PC-9 (cell line): ENCODE data around the gene ZEB2. TPM values are rescaled to one million over a fixed set of nuclear protein-coding genes. Genes with fewer than 3 reads are reported as not detected.

ENCODE experiments used
- BruUV-seq: library from RNA; stranded (reverse); fragments of 400-500 nt; replicated peaks from 2 replicates; lab custom pipeline; 2021; lab: Mats Ljungman, UMichigan
- CTCF ChIA-PET: fragments of 300-600 bp; sonication (Branson Sonifier 250); formaldehyde crosslinking; loops from one replicate; lab custom pipeline; 2022; ENCODE audit warnings: antibody characterized with exemption; lab: Charles Lee
- POLR2A ChIA-PET: fragments of 300-600 bp; sonication (Branson Sonifier 250); formaldehyde crosslinking; loops from one replicate; lab custom pipeline; 2022; ENCODE audit warnings: antibody characterized with exemption; ENCODE audit not compliant: unreplicated experiment; lab: Charles Lee
- DNase-seq, 2 experiments: peaks; one replicate each; pipeline versions ENCODE4 v3.0.0 to v3.0.0-alpha.2; 2015 to 2022; ENCODE audit warnings: mixed read lengths in 1 of 2
- H2AFZ ChIP-seq: fragments of 200-600 bp; sonication (generic); 2 replicates; pipeline ENCODE4 v1.8.1; 2017; ENCODE audit warnings: antibody characterized with exemption
- H3F3A ChIP-seq: fragments of 200-600 bp; sonication (generic); 2 replicates; pipeline ENCODE4 v1.8.1; 2017; ENCODE audit warnings: antibody characterized with exemption, mild to moderate bottlenecking, low read depth; ENCODE audit not compliant: insufficient read depth
- H3K27ac ChIP-seq: fragments of 200-600 bp; sonication (generic); 2 replicates; pipeline ENCODE4 v1.6.1; 2016; ENCODE audit warnings: mixed run types
- H3K27me3 ChIP-seq: fragments of 200-600 bp; sonication (generic); 2 replicates; pipeline ENCODE4 v1.6.1; 2016; ENCODE audit warnings: low read depth, mixed run types; ENCODE audit not compliant: insufficient read depth
- H3K36me3 ChIP-seq: fragments of 200-600 bp; sonication (generic); 2 replicates; pipeline ENCODE4 v1.6.1; 2016; ENCODE audit warnings: low read depth, mixed run types
- H3K4me1 ChIP-seq: fragments of 200-600 bp; sonication (generic); replicated peaks from 2 replicates; pipeline ENCODE4 v1.6.1; 2016; ENCODE audit warnings: mixed run types; ENCODE audit not compliant: insufficient read depth
- H3K4me2 ChIP-seq: fragments of 200-600 bp; sonication (generic); 2 replicates; pipeline ENCODE4 v1.6.1; 2017; ENCODE audit warnings: mixed run types
- H3K4me3 ChIP-seq: fragments of 200-600 bp; sonication (generic); 2 replicates; pipeline ENCODE4 v1.6.1; 2016; ENCODE audit warnings: mixed run types
- H3K79me2 ChIP-seq: fragments of 200-600 bp; sonication (generic); 2 replicates; pipeline ENCODE4 v1.6.1; 2017; ENCODE audit warnings: low read depth, mixed run types
- H3K9me2 ChIP-seq: fragments of 200-600 bp; sonication (generic); 2 replicates; pipeline ENCODE4 v1.8.1; 2017; ENCODE audit warnings: mild to moderate bottlenecking; ENCODE audit not compliant: insufficient read depth
- H3K9me3 ChIP-seq: fragments of 200-600 bp; sonication (generic); 2 replicates; pipeline ENCODE4 v1.8.1; 2016; ENCODE audit warnings: low read depth; ENCODE audit not compliant: insufficient read depth
- H4K20me1 ChIP-seq: fragments of 200-600 bp; sonication (generic); 2 replicates; pipeline ENCODE4 v1.8.1; 2017; ENCODE audit not compliant: insufficient read depth
- EZH2 ChIP-seq: fragments of 200-600 bp; sonication (generic); IDR thresholded peaks from 2 replicates; pipeline ENCODE4 v1.8.0; 2017; ENCODE audit warnings: antibody characterized with exemption, low read depth
- intact Hi-C: fragments of 100-400 bp; cut with micrococcal nuclease; formaldehyde crosslinking; loops from one replicate; pipeline ENCODE4 v1.10.0; 2022; ENCODE audit not compliant: unreplicated experiment
- total RNA-seq: library from RNA; stranded (reverse); gene quantifications from 2 replicates; pipeline ENCODE4 v1.2.3, GENCODE V29; 2021
- TF ChIP-seq, protein P1 (sequence below): fragments of 200-600 bp; sonication (generic); conservative IDR thresholded peaks from 2 replicates; pipeline ENCODE4 v1.6.1; 2017; ENCODE audit warnings: mixed run types, antibody characterized with exemption, mild to moderate bottlenecking, moderate library complexity

The ZEB2 gene
- total RNA-seq, 1 experiment from 2014 or later = 0.09 TPM

DNA sequence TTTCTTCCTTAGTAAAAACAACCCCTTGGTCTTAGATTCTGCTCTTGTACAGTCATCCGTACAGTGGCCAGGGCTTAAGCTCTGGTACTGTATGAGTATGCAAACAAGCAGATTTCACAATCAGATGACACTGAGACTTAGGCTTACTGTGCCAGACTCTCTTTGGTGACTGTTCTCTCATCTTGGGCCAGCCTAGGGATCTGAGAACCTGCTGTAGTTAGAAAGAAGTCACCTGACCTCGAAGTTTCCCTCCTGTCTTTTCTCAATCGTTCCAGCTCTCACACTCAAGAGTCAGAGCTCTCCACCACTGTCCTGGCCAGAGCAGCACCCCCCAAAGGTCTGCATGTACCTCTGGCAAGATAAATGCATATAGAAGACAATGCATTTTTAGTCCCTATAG, 63.2 kb downstream of the ZEB2 start:
- TF ChIP-seq, protein P1, sequence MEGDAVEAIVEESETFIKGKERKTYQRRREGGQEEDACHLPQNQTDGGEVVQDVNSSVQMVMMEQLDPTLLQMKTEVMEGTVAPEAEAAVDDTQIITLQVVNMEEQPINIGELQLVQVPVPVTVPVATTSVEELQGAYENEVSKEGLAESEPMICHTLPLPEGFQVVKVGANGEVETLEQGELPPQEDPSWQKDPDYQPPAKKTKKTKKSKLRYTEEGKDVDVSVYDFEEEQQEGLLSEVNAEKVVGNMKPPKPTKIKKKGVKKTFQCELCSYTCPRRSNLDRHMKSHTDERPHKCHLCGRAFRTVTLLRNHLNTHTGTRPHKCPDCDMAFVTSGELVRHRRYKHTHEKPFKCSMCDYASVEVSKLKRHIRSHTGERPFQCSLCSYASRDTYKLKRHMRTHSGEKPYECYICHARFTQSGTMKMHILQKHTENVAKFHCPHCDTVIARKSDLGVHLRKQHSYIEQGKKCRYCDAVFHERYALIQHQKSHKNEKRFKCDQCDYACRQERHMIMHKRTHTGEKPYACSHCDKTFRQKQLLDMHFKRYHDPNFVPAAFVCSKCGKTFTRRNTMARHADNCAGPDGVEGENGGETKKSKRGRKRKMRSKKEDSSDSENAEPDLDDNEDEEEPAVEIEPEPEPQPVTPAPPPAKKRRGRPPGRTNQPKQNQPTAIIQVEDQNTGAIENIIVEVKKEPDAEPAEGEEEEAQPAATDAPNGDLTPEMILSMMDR = no peak
- TF ChIP-seq EZH2 = no peak
- no TSS peak for BruUV-seq
- H3K9me3 ChIP-seq = no peaks in the 10 kb centered on the region
- H3F3A ChIP-seq = no peaks in the 10 kb centered on the region
- POLR2A ChIA-PET = no interaction called here
- H3K4me1 ChIP-seq = no peaks in the 10 kb centered on the region
- H3K27me3 ChIP-seq = no peaks in the 10 kb centered on the region
- H3K27ac ChIP-seq = no peak overlapping the region
- no peak overlapping the region for H2AFZ ChIP-seq
- H3K4me2 ChIP-seq = no peak overlapping the region
- H3K4me3 ChIP-seq = no peak overlapping the region
- H3K9me2 ChIP-seq = no peaks in the 10 kb centered on the region
- no peaks in the 10 kb centered on the region for H3K79me2 ChIP-seq
- CTCF ChIA-PET = no interaction called here
- no peak for DNase-seq
- H4K20me1 ChIP-seq = no peaks in the 10 kb centered on the region
- no peaks in the 10 kb centered on the region for H3K36me3 ChIP-seq
- intact Hi-C loops = no loop called here

DNA sequence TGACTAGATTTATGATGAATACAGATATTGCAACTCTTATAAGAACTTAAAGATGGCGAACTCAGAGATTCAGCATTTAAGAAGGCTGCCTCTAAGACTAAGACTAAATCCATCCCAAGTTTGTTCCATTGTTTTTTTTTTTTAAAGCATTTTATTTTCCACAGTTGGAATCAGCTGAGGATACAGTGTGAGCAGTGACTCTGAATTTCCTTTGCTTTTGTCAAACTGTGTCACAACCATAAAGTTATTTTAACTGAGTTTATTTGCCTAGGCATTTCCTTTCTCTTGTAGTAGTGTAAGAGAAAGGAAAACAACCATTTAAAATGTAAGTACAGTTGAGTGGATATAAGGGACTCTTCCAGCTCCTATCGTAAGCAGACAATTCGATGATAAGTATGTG, 63.9 kb downstream of the ZEB2 start:
- H3K27me3 ChIP-seq = no peaks in the 10 kb centered on the region

DNA sequence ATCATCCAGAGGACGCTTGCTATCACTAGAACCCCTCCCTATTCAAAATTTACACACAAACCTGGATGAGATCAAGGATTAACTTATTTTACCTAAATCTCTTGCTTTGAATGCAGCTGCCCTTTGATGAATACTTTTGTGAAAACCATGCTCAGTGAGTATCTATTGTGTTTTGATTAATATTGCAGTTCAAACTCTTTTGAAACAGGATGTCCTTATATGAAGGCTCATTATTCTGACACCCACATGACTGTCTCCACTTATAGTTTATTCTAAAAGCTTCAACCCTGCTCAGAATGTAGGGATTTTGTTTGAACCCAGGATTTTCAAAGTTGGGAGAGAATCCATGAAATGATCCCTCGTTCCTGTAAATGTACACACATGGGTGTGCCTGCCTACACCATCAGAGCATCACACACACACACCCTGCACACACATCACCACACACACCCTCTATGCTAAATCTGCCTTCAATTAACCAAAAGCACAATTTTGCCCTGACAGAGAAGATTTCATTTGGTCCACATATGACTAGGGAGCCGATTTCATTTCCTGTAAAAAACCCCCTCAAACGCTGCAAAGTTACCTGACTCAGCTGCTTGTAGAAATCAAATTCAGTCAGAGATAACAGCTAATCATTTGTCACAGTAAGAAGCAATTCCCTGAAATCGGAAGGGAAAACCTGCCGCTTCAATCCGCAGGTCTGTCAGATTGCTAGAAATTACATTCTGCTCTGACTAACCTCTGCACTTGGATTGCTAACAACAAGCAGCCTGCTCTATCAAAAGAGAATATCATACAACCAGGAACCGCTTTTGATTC, 65.2 kb downstream of the ZEB2 start:
- ChIA-PET CTCF (no interaction called here), POLR2A (no interaction called here)
- no peaks in the 10 kb centered on the region for H3K9me2 ChIP-seq
- no peaks in the 10 kb centered on the region for H3K4me1 ChIP-seq
- no peaks in the 10 kb centered on the region for H3F3A ChIP-seq
- no peaks in the 10 kb centered on the region for H3K36me3 ChIP-seq
- H3K79me2 ChIP-seq = no peaks in the 10 kb centered on the region
- no peak for DNase-seq
- no peak overlapping the region for H3K4me2 ChIP-seq
- no peak overlapping the region for H2AFZ ChIP-seq
- H3K4me3 ChIP-seq = no peak overlapping the region
- H3K9me3 ChIP-seq = no peaks in the 10 kb centered on the region
- H4K20me1 ChIP-seq = no peaks in the 10 kb centered on the region
- H3K27ac ChIP-seq = no peak overlapping the region
- TF ChIP-seq, protein P1 = no peak
- no peak for TF ChIP-seq EZH2
- BruUV-seq = no TSS peak
- intact Hi-C loops = no loop called here
- H3K27me3 ChIP-seq = no peaks in the 10 kb centered on the region

More for the DNA sequence above, 63.9 kb downstream of the ZEB2 start:
- no TSS peak for BruUV-seq
- Histone ChIP-seq H3K27ac (no peak overlapping the region), H3K4me1 (no peaks in the 10 kb centered on the region), H4K20me1 (no peaks in the 10 kb centered on the region), H3K9me2 (no peaks in the 10 kb centered on the region), H3K36me3 (no peaks in the 10 kb centered on the region), H2AFZ (no peak overlapping the region), H3K4me2 (no peak overlapping the region), H3F3A (no peaks in the 10 kb centered on the region), H3K79me2 (no peaks in the 10 kb centered on the region), H3K9me3 (no peaks in the 10 kb centered on the region), H3K4me3 (no peak overlapping the region)
- POLR2A ChIA-PET = no interaction called here
- TF ChIP-seq EZH2 = no peak
- TF ChIP-seq, protein P1 = no peak
- no peak for DNase-seq
- intact Hi-C loops = no loop called here
- CTCF ChIA-PET = no interaction called here
